KMS-11 (cell line): ENCODE results near the gene PA2G4.

ENCODE experiments used
- H2AFZ ChIP-seq: fragments of 200-600 bp; sonication (generic); 2 replicates; pipeline ENCODE4 v1.6.1; 2016; ENCODE audit warnings: antibody characterized with exemption, mixed run types, low read depth
- H3K27ac ChIP-seq: fragments of 200-600 bp; sonication (generic); 2 replicates; pipeline ENCODE4 v1.6.1; 2016; ENCODE audit warnings: mild to moderate bottlenecking, mixed run types
- H3K27me3 ChIP-seq: fragments of 200-600 bp; sonication (generic); 2 replicates; pipeline ENCODE4 v1.6.1; 2017; ENCODE audit warnings: mild to moderate bottlenecking, low read depth, mixed run types, moderate library complexity; ENCODE audit not compliant: insufficient read depth
- H3K36me3 ChIP-seq: fragments of 200-600 bp; sonication (generic); 2 replicates; pipeline ENCODE4 v1.6.1; 2017; ENCODE audit warnings: mild to moderate bottlenecking, mixed run types; ENCODE audit not compliant: insufficient read depth
- H3K4me1 ChIP-seq: fragments of 200-600 bp; sonication (generic); 2 replicates; pipeline ENCODE4 v1.6.1; 2016; ENCODE audit warnings: mild to moderate bottlenecking, low read depth, mixed run types; ENCODE audit not compliant: poor library complexity, severe bottlenecking
- H3K4me2 ChIP-seq: fragments of 200-600 bp; sonication (generic); 2 replicates; pipeline ENCODE4 v1.7.0; 2016; ENCODE audit warnings: mild to moderate bottlenecking, mixed run types
- H3K4me3 ChIP-seq: fragments of 200-600 bp; sonication (generic); IDR thresholded peaks from 2 replicates; pipeline ENCODE4 v1.6.1; 2017; ENCODE audit warnings: low read depth, low read length, mixed read lengths; ENCODE audit not compliant: insufficient read depth
- H3K79me2 ChIP-seq: fragments of 200-600 bp; sonication (generic); 2 replicates; pipeline ENCODE4 v1.6.1; 2016; ENCODE audit warnings: low read depth, mixed run types; ENCODE audit not compliant: insufficient read depth
- H3K9ac ChIP-seq: fragments of 200-600 bp; sonication (generic); 2 replicates; pipeline ENCODE4 v1.6.1; 2016; ENCODE audit warnings: mild to moderate bottlenecking, mixed run types
- H4K20me1 ChIP-seq: fragments of 200-600 bp; sonication (generic); 2 replicates; pipeline ENCODE4 v1.6.1; 2016; ENCODE audit warnings: mild to moderate bottlenecking, mixed run types; ENCODE audit not compliant: insufficient read depth
- CTCF ChIP-seq: fragments of 200-600 bp; sonication (generic); conservative IDR thresholded peaks from 2 replicates; pipeline ENCODE4 v1.6.1; 2017; ENCODE audit warnings: low read depth, mild to moderate bottlenecking, antibody characterized with exemption, low read length, moderate library complexity, mixed read lengths

The PA2G4 gene

GRCh38 chr12:56117778-56118687 lies 13.7 kb downstream of the PA2G4 start, which contains the start of gene ZC3H10:
Gene ZC3H10, plus strand, starts transcription at chr12:56118266. Its CDS starts 2,297 bp downstream, at chr12:56120563.
- peaks cover 15% of the 10 kb centered on the region for H3K79me2 ChIP-seq
- peak within 1 kb of the TSS; percentile 95 for H3K9ac ChIP-seq
- peak within 1 kb of the TSS; percentile 93 for H3K27ac ChIP-seq
- H3K4me2 ChIP-seq = peak within 1 kb of the TSS; percentile 80
- H4K20me1 ChIP-seq = no peaks in the 10 kb centered on the region
- H3K36me3 ChIP-seq = peaks cover 7% of the 10 kb centered on the region; the same call in 1 of the 2 replicates
- H3K4me1 ChIP-seq = peaks cover 23% of the 10 kb centered on the region
- peak; percentile 61; the same call in 1 of the 2 replicates for TF ChIP-seq CTCF
- no peaks in the 10 kb centered on the region for H3K27me3 ChIP-seq
- H2AFZ ChIP-seq = peak within 1 kb of the TSS; percentile 54
- peak within 1 kb of the TSS; percentile 73 for H3K4me3 ChIP-seq

GRCh38 chr12:56118688-56119357 lies 14.5 kb downstream of the PA2G4 start:
- H4K20me1 ChIP-seq = no peaks in the 10 kb centered on the region
- H3K27ac ChIP-seq = peak overlapping the region; percentile 93
- H3K4me1 ChIP-seq = peaks cover 23% of the 10 kb centered on the region
- H3K4me3 ChIP-seq = peak overlapping the region; percentile 73
- H3K36me3 ChIP-seq = peaks cover 4% of the 10 kb centered on the region; the same call in 1 of the 2 replicates
- peak overlapping the region; percentile 54 for H2AFZ ChIP-seq
- H3K4me2 ChIP-seq = peak overlapping the region; percentile 79
- no peak for TF ChIP-seq CTCF
- H3K9ac ChIP-seq = peak overlapping the region; percentile 95; the same call in 1 of the 2 replicates
- peaks cover 15% of the 10 kb centered on the region for H3K79me2 ChIP-seq
- H3K27me3 ChIP-seq = no peaks in the 10 kb centered on the region

- peak overlapping the region; percentile 79 for H3K4me2 ChIP-seq
- H3K36me3 ChIP-seq = peaks cover 4% of the 10 kb centered on the region; the same call in 1 of the 2 replicates
- peak; percentile 100 for TF ChIP-seq CTCF
- H3K27ac ChIP-seq = peak overlapping the region; percentile 93
- H3K4me3 ChIP-seq = peak overlapping the region; percentile 73
- peaks cover 23% of the 10 kb centered on the region for H3K4me1 ChIP-seq
- H4K20me1 ChIP-seq = no peaks in the 10 kb centered on the region
- peak overlapping the region; percentile 54 for H2AFZ ChIP-seq
- no peaks in the 10 kb centered on the region for H3K27me3 ChIP-seq
- H3K79me2 ChIP-seq = peaks cover 15% of the 10 kb centered on the region
- H3K9ac ChIP-seq = peak overlapping the region; percentile 95; the same call in 1 of the 2 replicates
Observed at GRCh38 chr12:56119361-56119796, 15.0 kb downstream of the PA2G4 start.

- Histone ChIP-seq H3K27ac (no peak overlapping the region), H3K4me1 (peaks cover 23% of the 10 kb centered on the region), H3K36me3 (peaks cover 4% of the 10 kb centered on the region; the same call in 1 of the 2 replicates), H3K79me2 (peaks cover 15% of the 10 kb centered on the region), H3K4me2 (peak overlapping the region; percentile 79; the same call in 1 of the 2 replicates), H2AFZ (peak overlapping the region; percentile 54; the same call in 1 of the 2 replicates), H3K4me3 (no peak overlapping the region), H3K27me3 (no peaks in the 10 kb centered on the region), H3K9ac (no peak overlapping the region), H4K20me1 (no peaks in the 10 kb centered on the region)
- TF ChIP-seq CTCF = no peak
Observed at GRCh38 chr12:56120158-56120846, 15.9 kb downstream of the PA2G4 start.
